Posterior vena cava (tissue), 2 donors: ENCODE results near the gene FBXO42. TPM values are rescaled to one million over a fixed set of nuclear protein-coding genes. Genes with fewer than 3 reads are reported as not detected.

Source experiments
- DNase-seq: peaks from one replicate; pipeline ENCODE4 v3.0.0-alpha.2; 2020; ENCODE audit warnings: low spot score
- intact Hi-C, 2 donors: fragments of 100-400 bp; cut with DNase I; formaldehyde crosslinking; loops; one replicate each; pipeline versions ENCODE4 v1.14.1 to v1.14.2; 2022 to 2023
- long read RNA-seq, 2 donors: library from polyadenylated mRNA; unstranded; transcript quantifications; one replicate each; pipeline ENCODE4 v2.0.0, GENCODE V29; 2020 to 2021
- total RNA-seq, 2 donors: library from RNA; stranded (reverse); fragmentation: NEBNext Ultra II Directional; extraction: Animal tissue kit (Norgen Biotek cat#: 25700); gene quantifications; one replicate each; pipeline ENCODE4 v1.2.1, GENCODE V29; 2021
- donor health status: DM: yes; HTN: yes; CAD: no.
- donor health status: DM: yes; HTN: yes; CAD: no.

FBXO42 gene
- 10 to 100 TPM; 17.8 to 20.8 TPM for total RNA-seq
- long read RNA-seq, donor 1, full-length matches to known transcripts, result 8 of 24 reads
- long read RNA-seq, donor 1, partial matches to known transcripts, result 1 of 24 reads
- long read RNA-seq, donor 1, other reads (novel, unspliced or antisense), result 15 of 24 reads
- long read RNA-seq, donor 2, full-length matches to known transcripts, result 50 of 82 reads
- long read RNA-seq, donor 2, partial matches to known transcripts, result 8 of 82 reads
- long read RNA-seq, donor 2, other reads (novel, unspliced or antisense), result 24 of 82 reads

GRCh38 chr1:16351994-16352841, at the start of gene FBXO42:
Gene FBXO42 (minus strand): TSS chr1:16352480. CDS start chr1:16315418, 37,062 bp downstream.
- peak; percentile 97 for DNase-seq
- intact Hi-C loops, result loop anchor here (10.0 kb wide), 2 partner anchors 107 to 147 kb away; no protein-coding TSS in a partner anchor

GRCh38 chr1:16398371-16398953, 46.2 kb upstream of the FBXO42 start:
- intact Hi-C loops, result no loop called here

GRCh38 chr1:16397120-16397519, 44.8 kb upstream of the FBXO42 start:
- intact Hi-C loops, result no loop called here
- DNase-seq, result no peak

More at GRCh38 chr1:16398371-16398953, 46.2 kb upstream of the FBXO42 start:
- no peak for DNase-seq

- intact Hi-C loops, result no loop called here
- no peak for DNase-seq
Observed at GRCh38 chr1:16396591-16396990, 44.3 kb upstream of the FBXO42 start.

GRCh38 chr1:16394977-16395376, 42.7 kb upstream of the FBXO42 start:
- intact Hi-C loops, result no loop called here

GRCh38 chr1:16393570-16394521, 41.6 kb upstream of the FBXO42 start:
- intact Hi-C loops, result no loop called here
- DNase-seq, result no peak

More at GRCh38 chr1:16394977-16395376, 42.7 kb upstream of the FBXO42 start:
- DNase-seq, result no peak

GRCh38 chr1:16392740-16393569, 40.7 kb upstream of the FBXO42 start:
- no peak for DNase-seq
- intact Hi-C loops, result no loop called here

- intact Hi-C loops, result loop anchor here in 1 of 2 donors (2.0 kb wide), 1 partner anchor 71 kb away; no protein-coding TSS in a partner anchor
- no peak for DNase-seq
Observed at GRCh38 chr1:16391411-16391810, 39.1 kb upstream of the FBXO42 start.

GRCh38 chr1:16387201-16388188, 35.2 kb upstream of the FBXO42 start:
- no peak for DNase-seq
- intact Hi-C loops, result no loop called here

GRCh38 chr1:16386454-16387113, 34.3 kb upstream of the FBXO42 start:
- DNase-seq, result no peak

GRCh38 chr1:16385659-16386453, 33.6 kb upstream of the FBXO42 start:
- DNase-seq, result no peak
- intact Hi-C loops, result no loop called here

More at GRCh38 chr1:16386454-16387113, 34.3 kb upstream of the FBXO42 start:
- intact Hi-C loops, result no loop called here

- DNase-seq, result no peak
- intact Hi-C loops, result no loop called here
Observed at GRCh38 chr1:16383888-16384287, 31.6 kb upstream of the FBXO42 start.

GRCh38 chr1:16380868-16381267, 28.6 kb upstream of the FBXO42 start:
- no peak for DNase-seq
- intact Hi-C loops, result no loop called here

GRCh38 chr1:16378443-16378842, 26.2 kb upstream of the FBXO42 start:
- DNase-seq, result no peak
- intact Hi-C loops, result no loop called here

- intact Hi-C loops, result no loop called here
- DNase-seq, result no peak
Observed at GRCh38 chr1:16376971-16377370, 24.7 kb upstream of the FBXO42 start.
